HG03175 (cell line): Measurements from ENCODE around the gene CEP104.

ENCODE experiments used
- ATAC-seq: cut with Tn5 transposase; IDR thresholded peaks from one replicate; pipeline ENCODE4 v1.9.1; 2021; ENCODE audit warnings: mild to moderate bottlenecking, moderate library complexity; ENCODE audit not compliant: unreplicated experiment

CEP104 gene

GRCh38 chr1:3767328-3767925 is 89.6 kb downstream of the CEP104 start:
- no peak for ATAC-seq

- no peak for ATAC-seq
These were observed 93.5 kb downstream of the CEP104 start for GRCh38 chr1:3763351-3764125.

GRCh38 chr1:3762873-3763228 is 94.2 kb downstream of the CEP104 start:
- ATAC-seq = no peak

- no peak for ATAC-seq
These were observed 94.7 kb downstream of the CEP104 start for GRCh38 chr1:3762151-3762872.
